Psoas muscle (tissue), 8 donors: ENCODE results near the gene UBE2Z. TPM values are rescaled to one million over a fixed set of nuclear protein-coding genes. Genes with fewer than 3 reads are reported as not detected.

ENCODE experiments used
- ATAC-seq, 4 donors: fragments of 200-7000 bp; cut with Tn5 transposase; one replicate each; pipeline ENCODE4 v1.9.1; 2020; ENCODE audit warnings: moderate library complexity in 3 of 4, mild to moderate bottlenecking in 2 of 4
- DNase-seq, 2 donors: peaks; one replicate each; pipeline ENCODE4 v3.0.0-alpha.2; 2020
- H3K27ac ChIP-seq: fragments of 200-600 bp; one replicate; pipeline ENCODE4 v1.8.0; 2022
- H3K27me3 ChIP-seq, 3 donors: fragments of 200-600 bp in 1 of 3; one replicate each; pipeline versions ENCODE4 v1.6.1 to v1.8.0; 2013 to 2022; ENCODE audit warnings: low read length in 2 of 3, mild to moderate bottlenecking in 2 of 3, moderate library complexity in 1 of 3; ENCODE audit not compliant: insufficient read depth in 3 of 3
- H3K36me3 ChIP-seq, 2 donors: fragments of 200-600 bp in 1 of 2; one replicate each; pipeline versions ENCODE4 v1.6.1 to v1.8.0; 2013 to 2022; ENCODE audit warnings: low read depth in 1 of 2, mild to moderate bottlenecking in 1 of 2, moderate library complexity in 1 of 2; ENCODE audit not compliant: insufficient read depth in 1 of 2
- H3K4me1 ChIP-seq: fragments of 200-600 bp; one replicate; pipeline ENCODE4 v1.8.0; 2022
- H3K4me3 ChIP-seq: fragments of 200-600 bp; one replicate; pipeline ENCODE4 v1.8.0; 2022; ENCODE audit warnings: mild to moderate bottlenecking
- H3K9me3 ChIP-seq: fragments of 200-600 bp; one replicate; pipeline ENCODE4 v1.8.0; 2022
- CTCF ChIP-seq: fragments of 200-600 bp; IDR thresholded peaks from one replicate; pipeline ENCODE4 v1.8.0; 2022; ENCODE audit warnings: antibody characterized with exemption
- WGBS, 3 donors: extraction: QIAGEN DNeasy Blood & Tissue Kit; methylation state at CpG; one replicate each; pipeline versions ENCODE4 v1.1.6 to v1.1.7; 2013; 5-methylcytosine and 5-hydroxymethylcytosine counted together
- intact Hi-C, 2 donors: fragments of 100-400 bp; cut with DNase I; formaldehyde crosslinking; loops; one replicate each; pipeline versions ENCODE4 v1.11.0 to v1.14.2; 2022
- polyA plus RNA-seq, 3 donors: library from polyadenylated mRNA; stranded (reverse); fragments of 200-250 nt; gene quantifications; one replicate each; pipeline ENCODE4 v1.2.3, GENCODE V29; 2013
- total RNA-seq, 4 donors: library from RNA; stranded (reverse); fragmentation: NEBNext Ultra II Directional in 2 of 4; extraction: Animal tissue kit (Norgen Biotek cat#: 25700) in 2 of 4; gene quantifications; one replicate each; pipeline versions ENCODE4 v1.2.1 to v1.2.4, GENCODE V29; 2021 to 2023
- donor health status: healthy with polysubstance abuse.
- donor health status: DM: no; HTN: no; CAD: no; lungs with moderate emphysema.
- donor health status: Bipolar disorder and iron deficiency.
- donor health status: healthy.
- donor health status: DM: yes; HTN: yes; CAD: no.
- donor health status: DM: no; HTN: no; CAD: no.
- donor health status: DM: no; HTN: no; CAD: no.
- donor health status: DM: yes; HTN: yes; CAD: no.

Gene UBE2Z
- total and polyA plus RNA-seq, 7 donors, result 22.0 to 47.2 (median 35.8) TPM

DNA sequence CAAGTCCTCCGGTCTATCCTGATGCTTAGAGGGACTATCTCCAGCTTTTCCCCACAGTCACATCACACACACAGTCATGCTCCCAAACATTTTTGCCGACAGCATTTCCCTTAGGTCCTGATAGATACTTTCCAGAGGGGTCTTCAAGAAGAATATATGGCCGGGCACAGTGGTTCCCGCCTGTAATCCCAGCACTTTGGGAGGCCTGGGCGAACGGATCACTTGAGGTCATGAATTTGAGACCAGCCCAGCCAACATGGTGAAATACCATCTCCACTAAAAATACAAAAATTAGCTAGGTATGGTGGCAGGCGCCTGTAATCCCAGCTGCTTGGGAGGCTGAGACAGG lies 64.5 kb downstream of the UBE2Z start:
- ATAC-seq (peak in 1 of 4 donors; percentile 3), DNase-seq (no peak)
- Histone ChIP-seq H3K9me3 (no peaks in the 10 kb centered on the region), H3K4me3 (no peak overlapping the region), H3K36me3 (no peaks in the 10 kb centered on the region), H3K27me3 (peaks cover 0 to 66% (median 5%) of the 10 kb centered on the region in 3 donors), H3K27ac (no peak overlapping the region), H3K4me1 (no peaks in the 10 kb centered on the region)
- intact Hi-C loops, result no loop called here
- WGBS, 3 donors, result 52 to 63% (median 56%) methylated on average over 7 of the region's 7 CpGs
- TF ChIP-seq CTCF, result no peak

GRCh38 chr17:48973806-48974205 lies 65.6 kb downstream of the UBE2Z start:
- peaks cover 0 to 58% (median 2%) of the 10 kb centered on the region in 3 donors for H3K27me3 ChIP-seq
- no peak for ATAC-seq
- 33 to 42% (median 39%) methylated on average over 3 of the region's 3 CpGs for WGBS, 3 donors

More at GRCh38 chr17:48973806-48974205, 65.6 kb downstream of the UBE2Z start:
- Histone ChIP-seq H3K27ac (no peak overlapping the region), H3K9me3 (no peaks in the 10 kb centered on the region), H3K36me3 (no peaks in the 10 kb centered on the region), H3K4me1 (no peaks in the 10 kb centered on the region), H3K4me3 (no peak overlapping the region)
- no peak for TF ChIP-seq CTCF
- intact Hi-C loops, result no loop called here
- DNase-seq, result no peak

Other genes starting within 250 kb of the UBE2Z start
- gene PRAC1, start 185.9 kb upstream of the UBE2Z start, total RNA-seq, result not detected
- not detected for gene PRAC1, start 185.9 kb upstream of the UBE2Z start, polyA plus RNA-seq
- gene PRAC2, start 185.2 kb upstream of the UBE2Z start, total RNA-seq, result not detected
- gene PRAC2, start 185.2 kb upstream of the UBE2Z start, polyA plus RNA-seq, result not detected
- not detected for gene HOXB13, start 179.7 kb upstream of the UBE2Z start, total RNA-seq
- gene HOXB13, start 179.7 kb upstream of the UBE2Z start, polyA plus RNA-seq, result not detected
- not detected for gene TTLL6, start 91.2 kb upstream of the UBE2Z start, total RNA-seq
- gene TTLL6, start 91.2 kb upstream of the UBE2Z start, polyA plus RNA-seq, result under 1 TPM in 2 of 3 donors, not detected in 1; 0.03 to 0.05 TPM
- gene CALCOCO2, start 77.4 kb upstream of the UBE2Z start, total RNA-seq, result 100 to 1,000 TPM; 169 to 212 (median 177) TPM
- gene CALCOCO2, start 77.4 kb upstream of the UBE2Z start, polyA plus RNA-seq, result 100 to 1,000 TPM in 1 of 3 donors, 10 to 100 TPM in 2; 87.2 to 183 (median 90.0) TPM
- gene ATP5MC1, start 15.6 kb upstream of the UBE2Z start, total RNA-seq, result 100 to 1,000 TPM; 179 to 321 (median 199) TPM
- gene ATP5MC1, start 15.6 kb upstream of the UBE2Z start, polyA plus RNA-seq, result 1,000 to 10,000 TPM in 1 of 3 donors, 100 to 1,000 TPM in 2; 616 to 1,012 (median 815) TPM
- 10 to 100 TPM; 69.7 to 96.7 (median 75.0) TPM for gene SNF8, start 36.4 kb downstream of the UBE2Z start, total RNA-seq
- 100 to 1,000 TPM; 113 to 188 (median 149) TPM for gene SNF8, start 36.4 kb downstream of the UBE2Z start, polyA plus RNA-seq
- not detected for gene GIP, start 60.2 kb downstream of the UBE2Z start, total RNA-seq
- gene GIP, start 60.2 kb downstream of the UBE2Z start, polyA plus RNA-seq, result not detected
- gene IGF2BP1, start 89.0 kb downstream of the UBE2Z start, total RNA-seq, result not detected
- not detected for gene IGF2BP1, start 89.0 kb downstream of the UBE2Z start, polyA plus RNA-seq
- under 1 TPM in 1 of 4 donors, not detected in 3; 0.04 TPM for gene B4GALNT2, start 224.4 kb downstream of the UBE2Z start, total RNA-seq
- under 1 TPM in 1 of 3 donors, not detected in 2; under 0.01 TPM for gene B4GALNT2, start 224.4 kb downstream of the UBE2Z start, polyA plus RNA-seq